HFFc6 (cell line): ENCODE data around the gene HOXB4. TPM values are rescaled to one million over a fixed set of nuclear protein-coding genes. Genes with fewer than 3 reads are reported as not detected.

Experiments used
- DNase-seq: peaks from one replicate; pipeline ENCODE4 v3.0.0-alpha.2; 2018
- H3K27ac Mint-ChIP-seq: 2 replicates; pipeline ENCODE4 v1.8.0; 2020; ENCODE audit warnings: mild to moderate bottlenecking, mixed read lengths
- H3K27me3 Mint-ChIP-seq: 2 replicates; pipeline ENCODE4 v1.8.0; 2021; ENCODE audit warnings: mild to moderate bottlenecking, moderate library complexity, mixed read lengths; ENCODE audit not compliant: insufficient read depth
- H3K36me3 Mint-ChIP-seq: 2 replicates; pipeline ENCODE4 v1.8.0; 2021; ENCODE audit warnings: low read depth, mixed read lengths
- H3K4me1 Mint-ChIP-seq: 2 replicates; pipeline ENCODE4 v1.8.0; 2020; ENCODE audit warnings: low read depth, mixed read lengths
- H3K4me3 Mint-ChIP-seq: 2 replicates; pipeline ENCODE4 v1.8.0; 2020; ENCODE audit warnings: mild to moderate bottlenecking, moderate library complexity, mixed read lengths
- H3K9me3 Mint-ChIP-seq: 2 replicates; pipeline ENCODE4 v1.8.0; 2020; ENCODE audit warnings: mild to moderate bottlenecking, mixed read lengths
- total RNA-seq, 6 experiments: library from RNA; stranded (reverse); fragmentation: NEBNext Ultra II Directional; extraction: Animal tissue kit (Norgen Biotek cat#: 25700); gene quantifications; 2 replicates in 1 of 6; 3 replicates in 5 of 6; pipeline ENCODE4 v1.2.3, GENCODE V29; 2021
- TF ChIP-seq, protein P1 (sequence below): fragments of 200-600 bp; sonication (generic); IDR thresholded peaks from 2 replicates; pipeline ENCODE4 v1.5.0; 2021; ENCODE audit warnings: antibody characterized with exemption, mild to moderate bottlenecking

HOXB4 gene
- total RNA-seq, 6 experiments from 2014 or later = not detected

GRCh38 chr17:48569674-48570324, 8.4 kb downstream of the HOXB4 start:
- no peaks in the 10 kb centered on the region; the same call in 1 of the 2 replicates for H3K4me1 Mint-ChIP-seq

DNA sequence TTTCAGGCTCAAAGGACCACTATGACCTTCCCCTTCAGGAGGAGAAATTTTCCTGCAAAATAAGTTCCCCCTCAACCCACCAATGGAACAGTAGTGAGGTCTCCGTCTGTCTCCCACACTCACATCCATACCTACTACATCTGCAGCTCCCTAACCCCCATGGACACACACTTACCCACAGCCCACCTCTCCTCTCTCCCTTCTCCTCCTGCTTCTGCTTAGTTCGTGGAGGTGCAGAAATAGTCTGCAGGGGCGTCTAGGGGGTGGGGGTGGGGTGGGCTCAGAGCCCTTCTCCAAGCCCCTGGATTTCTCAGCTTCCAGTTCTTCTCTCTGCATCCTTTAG, 8.9 kb downstream of the HOXB4 start:
- Mint-ChIP-seq H3K4me3 (no peak overlapping the region), H3K36me3 (no peaks in the 10 kb centered on the region), H3K27ac (no peak overlapping the region), H3K4me1 (no peaks in the 10 kb centered on the region; the same call in 1 of the 2 replicates), H3K9me3 (no peaks in the 10 kb centered on the region), H3K27me3 (peaks cover 27% of the 10 kb centered on the region)
- TF ChIP-seq, protein P1, sequence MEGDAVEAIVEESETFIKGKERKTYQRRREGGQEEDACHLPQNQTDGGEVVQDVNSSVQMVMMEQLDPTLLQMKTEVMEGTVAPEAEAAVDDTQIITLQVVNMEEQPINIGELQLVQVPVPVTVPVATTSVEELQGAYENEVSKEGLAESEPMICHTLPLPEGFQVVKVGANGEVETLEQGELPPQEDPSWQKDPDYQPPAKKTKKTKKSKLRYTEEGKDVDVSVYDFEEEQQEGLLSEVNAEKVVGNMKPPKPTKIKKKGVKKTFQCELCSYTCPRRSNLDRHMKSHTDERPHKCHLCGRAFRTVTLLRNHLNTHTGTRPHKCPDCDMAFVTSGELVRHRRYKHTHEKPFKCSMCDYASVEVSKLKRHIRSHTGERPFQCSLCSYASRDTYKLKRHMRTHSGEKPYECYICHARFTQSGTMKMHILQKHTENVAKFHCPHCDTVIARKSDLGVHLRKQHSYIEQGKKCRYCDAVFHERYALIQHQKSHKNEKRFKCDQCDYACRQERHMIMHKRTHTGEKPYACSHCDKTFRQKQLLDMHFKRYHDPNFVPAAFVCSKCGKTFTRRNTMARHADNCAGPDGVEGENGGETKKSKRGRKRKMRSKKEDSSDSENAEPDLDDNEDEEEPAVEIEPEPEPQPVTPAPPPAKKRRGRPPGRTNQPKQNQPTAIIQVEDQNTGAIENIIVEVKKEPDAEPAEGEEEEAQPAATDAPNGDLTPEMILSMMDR = no peak
- no peak for DNase-seq

More at GRCh38 chr17:48569674-48570324, 8.4 kb downstream of the HOXB4 start:
- Mint-ChIP-seq H3K36me3 (no peaks in the 10 kb centered on the region), H3K4me3 (no peak overlapping the region), H3K9me3 (no peaks in the 10 kb centered on the region), H3K27me3 (peaks cover 29% of the 10 kb centered on the region), H3K27ac (no peak overlapping the region)
- TF ChIP-seq, protein P1 = 0 out of 2 replicates have a peak, but pooled peaks have one; percentile 14
- no peak for DNase-seq

DNA sequence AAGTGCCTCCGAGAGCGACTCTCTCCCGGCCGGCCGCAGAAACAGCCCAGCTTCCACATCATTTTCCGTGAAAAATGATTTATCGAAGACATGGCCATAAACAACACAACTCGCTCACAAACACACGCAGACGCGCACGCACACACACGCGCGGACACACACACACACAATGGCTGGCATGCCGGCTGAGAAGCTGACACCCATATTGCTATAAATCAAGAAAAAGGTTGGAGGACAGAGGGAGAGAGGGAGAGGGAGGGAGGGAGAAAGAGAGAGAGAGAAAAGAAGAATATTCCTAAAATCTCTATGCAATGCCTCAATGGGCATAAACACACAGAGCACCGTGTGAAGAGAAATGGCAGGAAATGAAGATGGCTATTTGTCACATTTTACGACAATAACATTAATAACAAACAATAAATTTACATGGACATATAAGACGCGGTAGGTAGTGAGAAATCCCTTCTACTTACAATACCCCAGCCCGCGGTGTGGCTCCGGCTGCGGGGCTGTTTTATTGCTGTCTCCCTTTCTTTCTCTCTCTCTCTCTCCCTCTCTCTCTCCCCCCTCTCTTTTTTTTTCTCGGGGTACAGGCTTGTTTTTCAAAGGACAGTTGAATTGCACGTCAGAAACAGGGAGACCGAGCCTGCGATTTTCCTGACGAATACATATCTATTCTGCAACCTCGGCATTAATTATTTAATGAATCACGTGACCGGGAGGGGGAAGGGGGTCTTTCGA, 9.5 kb downstream of the HOXB4 start:
- DNase-seq = no peak

GRCh38 chr17:48567646-48568354, 10.3 kb downstream of the HOXB4 start:
- no peaks in the 10 kb centered on the region; the same call in 1 of the 2 replicates for H3K4me1 Mint-ChIP-seq
- no peak overlapping the region for H3K27ac Mint-ChIP-seq
- no peaks in the 10 kb centered on the region for H3K36me3 Mint-ChIP-seq
- H3K9me3 Mint-ChIP-seq = no peaks in the 10 kb centered on the region
- H3K27me3 Mint-ChIP-seq = peaks cover 23% of the 10 kb centered on the region
- TF ChIP-seq, protein P1 = no peak
- H3K4me3 Mint-ChIP-seq = no peak overlapping the region
- no peak for DNase-seq

More for the DNA sequence above, 9.5 kb downstream of the HOXB4 start:
- no peak overlapping the region for H3K4me3 Mint-ChIP-seq
- no peak overlapping the region for H3K27ac Mint-ChIP-seq
- TF ChIP-seq, protein P1 = no peak
- no peaks in the 10 kb centered on the region for H3K36me3 Mint-ChIP-seq
- H3K4me1 Mint-ChIP-seq = no peaks in the 10 kb centered on the region; the same call in 1 of the 2 replicates
- no peaks in the 10 kb centered on the region for H3K9me3 Mint-ChIP-seq
- H3K27me3 Mint-ChIP-seq = peaks cover 23% of the 10 kb centered on the region

DNA sequence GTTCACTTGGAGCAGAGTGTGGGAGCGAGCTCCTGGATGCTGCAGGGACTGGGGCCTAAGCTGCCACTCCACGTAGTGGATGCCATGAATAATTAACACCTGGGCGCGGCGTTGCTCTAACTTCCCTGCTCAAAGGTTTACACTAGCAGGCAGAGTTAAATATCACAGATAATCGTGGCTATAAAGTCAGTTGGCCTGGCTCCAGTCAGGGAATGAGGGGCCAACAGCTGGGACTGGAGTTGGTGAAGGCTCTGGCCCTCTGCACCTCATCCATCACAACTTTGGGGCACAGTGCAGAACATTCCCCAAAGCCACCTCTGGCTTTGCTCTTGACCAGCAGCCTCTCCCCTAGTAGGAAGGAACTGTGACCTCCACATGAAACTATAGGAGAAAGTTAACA, 10.9 kb downstream of the HOXB4 start:
- Mint-ChIP-seq H3K36me3 (no peaks in the 10 kb centered on the region), H3K4me1 (no peaks in the 10 kb centered on the region; the same call in 1 of the 2 replicates), H3K9me3 (no peaks in the 10 kb centered on the region), H3K27ac (no peak overlapping the region), H3K4me3 (no peak overlapping the region), H3K27me3 (peaks cover 23% of the 10 kb centered on the region)
- TF ChIP-seq, protein P1 = no peak
- DNase-seq = no peak
